Liver (tissue), 9 donors: ENCODE data around the gene UGT1A10. TPM values are rescaled to one million over a fixed set of nuclear protein-coding genes. Genes with fewer than 3 reads are reported as not detected.

Source experiments
- DNase-seq: peaks from one replicate; pipeline ENCODE4 v3.0.0-alpha.2; 2017; ENCODE audit warnings: low spot score
- H3K27ac ChIP-seq, 2 donors: one replicate each; pipeline ENCODE4 v1.7.0; 2013; ENCODE audit warnings: inconsistent platforms in 2 of 2, low read length in 2 of 2, control low read depth in 1 of 2, low read depth in 1 of 2, mild to moderate bottlenecking in 1 of 2
- H3K27me3 ChIP-seq, 4 donors: one replicate each; pipeline versions ENCODE4 v1.6.1 to v1.7.0; 2013; ENCODE audit warnings: low read length in 3 of 4, inconsistent platforms in 1 of 4, mild to moderate bottlenecking in 1 of 4, moderate library complexity in 1 of 4; ENCODE audit not compliant: control insufficient read depth in 4 of 4, insufficient read depth in 4 of 4
- H3K36me3 ChIP-seq, 4 donors: one replicate each; pipeline versions ENCODE4 v1.6.1 to v1.7.0; 2013; ENCODE audit warnings: low read length in 3 of 4, mild to moderate bottlenecking in 3 of 4, low read depth in 1 of 4, moderate library complexity in 1 of 4; ENCODE audit not compliant: control insufficient read depth in 4 of 4, insufficient read depth in 3 of 4
- H3K4me1 ChIP-seq, 4 donors: one replicate each; pipeline versions ENCODE4 v1.6.1 to v1.7.0; 2013; ENCODE audit warnings: low read length in 3 of 4, mild to moderate bottlenecking in 3 of 4, moderate library complexity in 1 of 4; ENCODE audit not compliant: control insufficient read depth in 4 of 4, insufficient read depth in 4 of 4
- H3K4me3 ChIP-seq, 3 donors: one replicate each; pipeline versions ENCODE4 v1.6.1 to v1.7.0; 2013; ENCODE audit warnings: low read length in 3 of 3, control low read depth in 1 of 3, low read depth in 1 of 3, mild to moderate bottlenecking in 1 of 3
- H3K9ac ChIP-seq, 2 donors: one replicate each; pipeline ENCODE4 v1.7.0; 2013; ENCODE audit warnings: low read length in 2 of 2, mild to moderate bottlenecking in 2 of 2, moderate library complexity in 2 of 2, control low read depth in 1 of 2, low read depth in 1 of 2
- H3K9me3 ChIP-seq, 4 donors: one replicate each; pipeline versions ENCODE4 v1.6.1 to v1.7.0; 2013; ENCODE audit warnings: low read length in 3 of 4; ENCODE audit not compliant: control insufficient read depth in 4 of 4
- EGR1 ChIP-seq, 2 donors: IDR thresholded peaks; 2 replicates each; pipeline ENCODE4 v1.6.1; 2016 to 2018; ENCODE audit warnings: antibody characterized with exemption in 2 of 2, low read depth in 2 of 2
- FOXA1 ChIP-seq: IDR thresholded peaks from 2 replicates; pipeline ENCODE4 v1.6.1; 2016; ENCODE audit warnings: antibody characterized with exemption
- FOXA2 ChIP-seq: IDR thresholded peaks from 2 replicates; pipeline ENCODE4 v1.6.1; 2016; ENCODE audit warnings: antibody characterized with exemption
- GABPA ChIP-seq, 2 donors: IDR thresholded peaks in 1 of 2; conservative IDR thresholded peaks in 1 of 2; 2 replicates each; pipeline ENCODE4 v1.6.1; 2016; ENCODE audit warnings: antibody characterized with exemption in 2 of 2, mild to moderate bottlenecking in 1 of 2, moderate library complexity in 1 of 2
- HNF4A ChIP-seq, 2 donors: conservative IDR thresholded peaks; 2 replicates each; pipeline ENCODE4 v1.6.1; 2016; ENCODE audit warnings: antibody characterized with exemption in 2 of 2, mild to moderate bottlenecking in 2 of 2
- HNF4G ChIP-seq: IDR thresholded peaks from 2 replicates; pipeline ENCODE4 v1.6.1; 2016; ENCODE audit warnings: antibody characterized with exemption
- JUND ChIP-seq, 2 donors: IDR thresholded peaks; 2 replicates each; pipeline ENCODE4 v1.6.1; 2016; ENCODE audit warnings: antibody characterized with exemption in 2 of 2
- NR2F2 ChIP-seq: IDR thresholded peaks from 2 replicates; pipeline ENCODE4 v1.6.1; 2016; ENCODE audit warnings: antibody characterized with exemption
- RAD21 ChIP-seq, 2 donors: IDR thresholded peaks; 2 replicates each; pipeline ENCODE4 v1.6.1; 2016; ENCODE audit warnings: antibody characterized with exemption in 2 of 2, mild to moderate bottlenecking in 2 of 2
- RXRA ChIP-seq, 2 donors: IDR thresholded peaks; 2 replicates each; pipeline ENCODE4 v1.6.1; 2017 to 2018; ENCODE audit warnings: antibody characterized with exemption in 2 of 2, mild to moderate bottlenecking in 1 of 2
- SP1 ChIP-seq: IDR thresholded peaks from 2 replicates; pipeline ENCODE4 v1.6.1; 2018; ENCODE audit warnings: antibody characterized with exemption, mild to moderate bottlenecking
- YY1 ChIP-seq: IDR thresholded peaks from 2 replicates; pipeline ENCODE4 v1.6.1; 2016; ENCODE audit warnings: antibody characterized with exemption, mild to moderate bottlenecking
- WGBS: extraction: QIAGEN DNeasy Blood & Tissue Kit; methylation state at CpG from one replicate; pipeline ENCODE4 v1.1.7; 2013; 5-methylcytosine and 5-hydroxymethylcytosine counted together
- polyA plus RNA-seq, 2 donors: library from polyadenylated mRNA; stranded (reverse) in 1 of 2; unstranded in 1 of 2; fragments of 200-250 nt in 1 of 2; fragments of >200 nt in 1 of 2; fragmentation: Nextera tagmentation in 1 of 2; extraction: Ambion mirVana in 1 of 2; gene quantifications; one replicate each; pipeline versions ENCODE4 v1.2.1 to v1.2.3, GENCODE V29; 2013 to 2015
- total RNA-seq, 2 donors: library from RNA; depleted of rRNA; stranded (reverse); fragments of >200 nt; gene quantifications; one replicate each; pipeline ENCODE4 v1.2.3, GENCODE V29; 2014
- TF ChIP-seq, protein P1 (sequence below): IDR thresholded peaks from 2 replicates; pipeline ENCODE4 v1.6.1; 2016; ENCODE audit warnings: antibody characterized with exemption
- TF ChIP-seq, protein P2 (sequence below): IDR thresholded peaks from 2 replicates; pipeline ENCODE4 v1.6.1; 2016; ENCODE audit warnings: antibody characterized with exemption, mild to moderate bottlenecking
- TF ChIP-seq, protein P3 (sequence below): fragments of 150-350 bp; IDR thresholded peaks from 2 replicates; pipeline ENCODE4 v1.5.1; 2017; ENCODE audit warnings: improper control_type of control experiment, low read depth, low read length; ENCODE audit not compliant: missing input control
- TF ChIP-seq, protein P4 (sequence below): IDR thresholded peaks from 2 replicates; pipeline ENCODE4 v1.6.1; 2016; ENCODE audit warnings: antibody characterized with exemption
- TF ChIP-seq, protein P5 (sequence below): IDR thresholded peaks from 2 replicates; pipeline ENCODE4 v1.6.1; 2016; ENCODE audit warnings: antibody characterized with exemption
- donor health status: healthy.
- donor health status: healthy.
- donor health status: healthy.
- donor health status: healthy.
- donor health status: healthy.

Gene UGT1A10
- total and polyA plus RNA-seq, 4 donors = 0.08 TPM; not detected in 2

DNA sequence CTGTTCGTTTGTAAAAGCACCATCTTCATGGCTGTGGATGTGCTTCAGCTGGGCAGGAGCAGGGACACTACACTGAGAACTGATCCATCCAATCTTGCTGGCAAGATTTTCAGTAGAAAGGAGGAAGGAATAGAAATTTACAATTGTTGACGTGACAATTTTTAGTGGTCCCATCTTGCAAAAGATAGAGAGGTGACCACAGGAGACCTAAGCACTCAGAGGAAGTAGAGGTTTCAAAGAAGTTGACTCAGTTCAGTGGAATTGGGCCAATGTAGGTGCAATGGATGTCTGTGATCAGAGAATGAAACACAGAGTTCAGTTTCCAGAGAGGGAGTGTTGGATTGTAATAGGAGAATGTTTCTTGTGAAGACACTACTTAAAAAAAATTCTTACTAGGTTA, 77.9 kb downstream of the UGT1A10 start:
- 82% methylated on average over 2 of the region's 2 CpGs for WGBS
- TF ChIP-seq SP1 (no peak), RAD21 (IDR thresholded peaks at IDR 0.05) (no peak), NR2F2 (no peak), HNF4A (conservative IDR thresholded peaks at IDR 0.05) (no peak), EGR1 (IDR thresholded peaks at IDR 0.05; ENCODE audit: low read depth in 2 of 2) (no peak), RXRA (IDR thresholded peaks at IDR 0.05) (no peak), HNF4G (no peak), YY1 (no peak)
- TF ChIP-seq, protein P1, sequence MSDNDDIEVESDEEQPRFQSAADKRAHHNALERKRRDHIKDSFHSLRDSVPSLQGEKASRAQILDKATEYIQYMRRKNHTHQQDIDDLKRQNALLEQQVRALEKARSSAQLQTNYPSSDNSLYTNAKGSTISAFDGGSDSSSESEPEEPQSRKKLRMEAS = no peak
- TF ChIP-seq, protein P2, sequence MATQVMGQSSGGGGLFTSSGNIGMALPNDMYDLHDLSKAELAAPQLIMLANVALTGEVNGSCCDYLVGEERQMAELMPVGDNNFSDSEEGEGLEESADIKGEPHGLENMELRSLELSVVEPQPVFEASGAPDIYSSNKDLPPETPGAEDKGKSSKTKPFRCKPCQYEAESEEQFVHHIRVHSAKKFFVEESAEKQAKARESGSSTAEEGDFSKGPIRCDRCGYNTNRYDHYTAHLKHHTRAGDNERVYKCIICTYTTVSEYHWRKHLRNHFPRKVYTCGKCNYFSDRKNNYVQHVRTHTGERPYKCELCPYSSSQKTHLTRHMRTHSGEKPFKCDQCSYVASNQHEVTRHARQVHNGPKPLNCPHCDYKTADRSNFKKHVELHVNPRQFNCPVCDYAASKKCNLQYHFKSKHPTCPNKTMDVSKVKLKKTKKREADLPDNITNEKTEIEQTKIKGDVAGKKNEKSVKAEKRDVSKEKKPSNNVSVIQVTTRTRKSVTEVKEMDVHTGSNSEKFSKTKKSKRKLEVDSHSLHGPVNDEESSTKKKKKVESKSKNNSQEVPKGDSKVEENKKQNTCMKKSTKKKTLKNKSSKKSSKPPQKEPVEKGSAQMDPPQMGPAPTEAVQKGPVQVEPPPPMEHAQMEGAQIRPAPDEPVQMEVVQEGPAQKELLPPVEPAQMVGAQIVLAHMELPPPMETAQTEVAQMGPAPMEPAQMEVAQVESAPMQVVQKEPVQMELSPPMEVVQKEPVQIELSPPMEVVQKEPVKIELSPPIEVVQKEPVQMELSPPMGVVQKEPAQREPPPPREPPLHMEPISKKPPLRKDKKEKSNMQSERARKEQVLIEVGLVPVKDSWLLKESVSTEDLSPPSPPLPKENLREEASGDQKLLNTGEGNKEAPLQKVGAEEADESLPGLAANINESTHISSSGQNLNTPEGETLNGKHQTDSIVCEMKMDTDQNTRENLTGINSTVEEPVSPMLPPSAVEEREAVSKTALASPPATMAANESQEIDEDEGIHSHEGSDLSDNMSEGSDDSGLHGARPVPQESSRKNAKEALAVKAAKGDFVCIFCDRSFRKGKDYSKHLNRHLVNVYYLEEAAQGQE = no peak
- TF ChIP-seq, protein P3, sequence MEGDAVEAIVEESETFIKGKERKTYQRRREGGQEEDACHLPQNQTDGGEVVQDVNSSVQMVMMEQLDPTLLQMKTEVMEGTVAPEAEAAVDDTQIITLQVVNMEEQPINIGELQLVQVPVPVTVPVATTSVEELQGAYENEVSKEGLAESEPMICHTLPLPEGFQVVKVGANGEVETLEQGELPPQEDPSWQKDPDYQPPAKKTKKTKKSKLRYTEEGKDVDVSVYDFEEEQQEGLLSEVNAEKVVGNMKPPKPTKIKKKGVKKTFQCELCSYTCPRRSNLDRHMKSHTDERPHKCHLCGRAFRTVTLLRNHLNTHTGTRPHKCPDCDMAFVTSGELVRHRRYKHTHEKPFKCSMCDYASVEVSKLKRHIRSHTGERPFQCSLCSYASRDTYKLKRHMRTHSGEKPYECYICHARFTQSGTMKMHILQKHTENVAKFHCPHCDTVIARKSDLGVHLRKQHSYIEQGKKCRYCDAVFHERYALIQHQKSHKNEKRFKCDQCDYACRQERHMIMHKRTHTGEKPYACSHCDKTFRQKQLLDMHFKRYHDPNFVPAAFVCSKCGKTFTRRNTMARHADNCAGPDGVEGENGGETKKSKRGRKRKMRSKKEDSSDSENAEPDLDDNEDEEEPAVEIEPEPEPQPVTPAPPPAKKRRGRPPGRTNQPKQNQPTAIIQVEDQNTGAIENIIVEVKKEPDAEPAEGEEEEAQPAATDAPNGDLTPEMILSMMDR = no peak
- no peak overlapping the region for H3K9ac ChIP-seq
- H3K9me3 ChIP-seq = no peaks in the 10 kb centered on the region
- H3K27me3 ChIP-seq = no peaks in the 10 kb centered on the region
- DNase-seq = no peak
- no peak overlapping the region for H3K27ac ChIP-seq
- no peak overlapping the region for H3K4me3 ChIP-seq
- H3K4me1 ChIP-seq = peaks cover 10 to 31% (median 19%) of the 10 kb centered on the region in 4 donors
- no peaks in the 10 kb centered on the region for H3K36me3 ChIP-seq

DNA sequence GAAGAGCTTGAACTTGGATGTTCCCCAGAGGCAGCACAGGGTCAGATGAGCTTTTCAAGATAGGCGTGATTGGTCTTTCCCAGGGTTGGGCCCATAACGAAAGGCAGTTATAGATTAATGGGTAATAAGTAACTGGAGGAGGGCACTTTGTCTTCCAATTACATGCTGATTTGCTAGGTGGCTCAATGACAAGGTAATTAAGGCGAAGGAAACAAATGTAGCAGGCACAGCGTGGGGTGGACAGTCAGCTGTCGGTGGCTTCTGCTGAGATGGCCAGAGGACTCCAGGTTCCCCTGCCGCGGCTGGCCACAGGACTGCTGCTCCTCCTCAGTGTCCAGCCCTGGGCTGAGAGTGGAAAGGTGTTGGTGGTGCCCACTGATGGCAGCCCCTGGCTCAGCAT, 82.3 kb downstream of the UGT1A10 start, which contains the start of gene UGT1A4:
Gene UGT1A4, plus strand, starts transcription at position 185 of the 400 bp plus-strand sequence. Its CDS starts 85 bp downstream, at position 270.
- H3K36me3 ChIP-seq = no peaks in the 10 kb centered on the region
- no peak for DNase-seq
- peak within 1 kb of the TSS; percentile 72 to 89 for H3K27ac ChIP-seq
- 34% methylated on average over 7 of the region's 7 CpGs for WGBS
- no peaks in the 10 kb centered on the region for H3K9me3 ChIP-seq
- peak within 1 kb of the TSS; percentile 80 to 86 for H3K9ac ChIP-seq
- H3K4me1 ChIP-seq = peaks cover 7 to 20% (median 12%) of the 10 kb centered on the region in 4 donors
- H3K27me3 ChIP-seq = no peaks in the 10 kb centered on the region
- H3K4me3 ChIP-seq = peak within 1 kb of the TSS; percentile 67 to 98 (median 81)
- peak; percentile 31 for TF ChIP-seq NR2F2
- peak; percentile 98 for TF ChIP-seq RXRA (IDR thresholded peaks at IDR 0.05)
- peak; percentile 89 for TF ChIP-seq SP1
- TF ChIP-seq JUND (IDR thresholded peaks at IDR 0.05) = peak; percentile 66 to 81
- TF ChIP-seq YY1 = peak; percentile 83
- peak in 1 of 2 donors; percentile 31 for TF ChIP-seq GABPA (IDR thresholded peaks at IDR 0.05 in 1 of 2, conservative IDR thresholded peaks at IDR 0.05 in 1 of 2)
- peak; percentile 60 to 66 for TF ChIP-seq RAD21 (IDR thresholded peaks at IDR 0.05)
- peak; percentile 59 for TF ChIP-seq HNF4G
- TF ChIP-seq, protein P4, sequence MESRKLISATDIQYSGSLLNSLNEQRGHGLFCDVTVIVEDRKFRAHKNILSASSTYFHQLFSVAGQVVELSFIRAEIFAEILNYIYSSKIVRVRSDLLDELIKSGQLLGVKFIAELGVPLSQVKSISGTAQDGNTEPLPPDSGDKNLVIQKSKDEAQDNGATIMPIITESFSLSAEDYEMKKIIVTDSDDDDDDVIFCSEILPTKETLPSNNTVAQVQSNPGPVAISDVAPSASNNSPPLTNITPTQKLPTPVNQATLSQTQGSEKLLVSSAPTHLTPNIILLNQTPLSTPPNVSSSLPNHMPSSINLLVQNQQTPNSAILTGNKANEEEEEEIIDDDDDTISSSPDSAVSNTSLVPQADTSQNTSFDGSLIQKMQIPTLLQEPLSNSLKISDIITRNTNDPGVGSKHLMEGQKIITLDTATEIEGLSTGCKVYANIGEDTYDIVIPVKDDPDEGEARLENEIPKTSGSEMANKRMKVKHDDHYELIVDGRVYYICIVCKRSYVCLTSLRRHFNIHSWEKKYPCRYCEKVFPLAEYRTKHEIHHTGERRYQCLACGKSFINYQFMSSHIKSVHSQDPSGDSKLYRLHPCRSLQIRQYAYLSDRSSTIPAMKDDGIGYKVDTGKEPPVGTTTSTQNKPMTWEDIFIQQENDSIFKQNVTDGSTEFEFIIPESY = peak; percentile 59
- TF ChIP-seq, protein P5, sequence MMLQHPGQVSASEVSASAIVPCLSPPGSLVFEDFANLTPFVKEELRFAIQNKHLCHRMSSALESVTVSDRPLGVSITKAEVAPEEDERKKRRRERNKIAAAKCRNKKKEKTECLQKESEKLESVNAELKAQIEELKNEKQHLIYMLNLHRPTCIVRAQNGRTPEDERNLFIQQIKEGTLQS = no peak
- TF ChIP-seq, protein P2 = peak; percentile 93
- peak; percentile 75 for TF ChIP-seq FOXA2
- TF ChIP-seq, protein P3 = no peak
- peak; percentile 80 to 88 for TF ChIP-seq HNF4A (conservative IDR thresholded peaks at IDR 0.05)
- peak; percentile 74 for TF ChIP-seq FOXA1
- TF ChIP-seq, protein P1 = peak; percentile 77
